IPS-11a (cell line): ENCODE data around the gene RDH16.
"Not testable (repeated sequence)": the region's sequence is repeated elsewhere in the genome, so short reads cannot be mapped to it uniquely, and the experiment has no call there.

ENCODE experiments used
- H3K4me3 ChIP-seq: one replicate; pipeline ENCODE4 v1.5.1; 2013; ENCODE audit warnings: low read depth, low read length, control low read depth

The RDH16 gene

GRCh38 chr12:56989861-56990610, 32.6 kb upstream of the RDH16 start:
- no peak overlapping the region for H3K4me3 ChIP-seq

GRCh38 chr12:56988207-56988739, 30.9 kb upstream of the RDH16 start:
- no peak overlapping the region for H3K4me3 ChIP-seq

- H3K4me3 ChIP-seq: no peak overlapping the region
These were observed 30.2 kb upstream of the RDH16 start for GRCh38 chr12:56987551-56988053.

GRCh38 chr12:56987011-56987410, 29.6 kb upstream of the RDH16 start:
- no peak overlapping the region for H3K4me3 ChIP-seq

GRCh38 chr12:56985714-56986113, 28.3 kb upstream of the RDH16 start:
- H3K4me3 ChIP-seq: not testable (repeated sequence)

GRCh38 chr12:56983386-56983785, 26.0 kb upstream of the RDH16 start:
- H3K4me3 ChIP-seq: no peak overlapping the region

- H3K4me3 ChIP-seq: not testable (repeated sequence)
These were observed 25.3 kb upstream of the RDH16 start for GRCh38 chr12:56982578-56983236.

- H3K4me3 ChIP-seq: no peak overlapping the region
These were observed 23.6 kb upstream of the RDH16 start for GRCh38 chr12:56980941-56981530.

GRCh38 chr12:56980268-56980667, 22.9 kb upstream of the RDH16 start:
- H3K4me3 ChIP-seq: no peak overlapping the region

GRCh38 chr12:56979628-56980027, 22.2 kb upstream of the RDH16 start:
- no peak overlapping the region for H3K4me3 ChIP-seq

- H3K4me3 ChIP-seq: no peak overlapping the region
These were observed 21.2 kb upstream of the RDH16 start for GRCh38 chr12:56978397-56979138.

- not testable (repeated sequence) for H3K4me3 ChIP-seq
These were observed 20.0 kb upstream of the RDH16 start for GRCh38 chr12:56977361-56977760.

GRCh38 chr12:56974224-56974623, 16.8 kb upstream of the RDH16 start:
- H3K4me3 ChIP-seq: not testable (repeated sequence)

- H3K4me3 ChIP-seq: not testable (repeated sequence)
These were observed 11.5 kb upstream of the RDH16 start for GRCh38 chr12:56968910-56969309.

GRCh38 chr12:56965997-56966642, 8.7 kb upstream of the RDH16 start:
- not testable (repeated sequence) for H3K4me3 ChIP-seq

GRCh38 chr12:56965124-56965523, 7.7 kb upstream of the RDH16 start:
- H3K4me3 ChIP-seq: not testable (repeated sequence)

- H3K4me3 ChIP-seq: not testable (repeated sequence)
These were observed 6.1 kb upstream of the RDH16 start for GRCh38 chr12:56963557-56963956.

GRCh38 chr12:56962247-56962646, 4.8 kb upstream of the RDH16 start:
- H3K4me3 ChIP-seq: not testable (repeated sequence)

GRCh38 chr12:56958422-56958821, 1.0 kb upstream of the RDH16 start:
- no peak overlapping the region for H3K4me3 ChIP-seq

GRCh38 chr12:56955631-56956256, 1.7 kb downstream of the RDH16 start:
- no peak overlapping the region for H3K4me3 ChIP-seq
